ENCODE data around the gene NFKB1.
"Not testable (repeated sequence)": the region's sequence is repeated elsewhere in the genome, so short reads cannot be mapped to it uniquely, and the experiment has no call there.

The NFKB1 gene

GRCh38 chr4:102601586-102602227, 100.5 kb downstream of the NFKB1 start:
- FAIRE-seq: no peak

GRCh38 chr4:102604222-102604940, 103.2 kb downstream of the NFKB1 start:
- no peak for FAIRE-seq

- FAIRE-seq: no peak
Observed at GRCh38 chr4:102606261-102606660, 105.1 kb downstream of the NFKB1 start.

- no peak for FAIRE-seq
Observed at GRCh38 chr4:102606846-102607450, 105.8 kb downstream of the NFKB1 start.

- no peak for FAIRE-seq
Observed at GRCh38 chr4:102608190-102608589, 107.0 kb downstream of the NFKB1 start.

GRCh38 chr4:102610007-102610406, 108.8 kb downstream of the NFKB1 start:
- FAIRE-seq: no peak

GRCh38 chr4:102610476-102610875, 109.3 kb downstream of the NFKB1 start:
- FAIRE-seq: no peak

GRCh38 chr4:102612210-102612609, 111.1 kb downstream of the NFKB1 start:
- FAIRE-seq: no peak

GRCh38 chr4:102612824-102613366, 111.7 kb downstream of the NFKB1 start:
- no peak for FAIRE-seq

- no peak for FAIRE-seq
Observed at GRCh38 chr4:102614801-102615200, 113.6 kb downstream of the NFKB1 start.

- FAIRE-seq: no peak
Observed at GRCh38 chr4:102616636-102617035, 115.5 kb downstream of the NFKB1 start.

GRCh38 chr4:102619021-102619420, 117.9 kb downstream of the NFKB1 start:
- not testable (repeated sequence) for FAIRE-seq

GRCh38 chr4:102619776-102620631, 118.8 kb downstream of the NFKB1 start:
- FAIRE-seq: not testable (repeated sequence)

- no peak for FAIRE-seq
Observed at GRCh38 chr4:102620697-102621497, 119.7 kb downstream of the NFKB1 start.

- no peak for FAIRE-seq
Observed at GRCh38 chr4:102623622-102624021, 122.5 kb downstream of the NFKB1 start.

GRCh38 chr4:102624505-102624904, 123.3 kb downstream of the NFKB1 start:
- no peak for FAIRE-seq

GRCh38 chr4:102625232-102625930, 124.2 kb downstream of the NFKB1 start:
- no peak for FAIRE-seq

- FAIRE-seq: no peak
Observed at GRCh38 chr4:102627831-102628523, 126.8 kb downstream of the NFKB1 start.

- no peak for FAIRE-seq
Observed at GRCh38 chr4:102629673-102630072, 128.5 kb downstream of the NFKB1 start.

GRCh38 chr4:102631616-102632015, 130.5 kb downstream of the NFKB1 start:
- FAIRE-seq: no peak

Data from endometrium (tissue), 2 donors.